Common myeloid progenitor, CD34-positive (primary cell): ENCODE results near the gene ERBB4.

Experiments
- CTCF ChIA-PET: fragments of 350-600 bp; sonication (Branson Sonifier 250); formaldehyde crosslinking; loops from one replicate; lab custom pipeline; 2021; ENCODE audit warnings: antibody characterized with exemption; lab: Charles Lee
- POLR2A ChIA-PET: fragments of 350-600 bp; sonication (Branson Sonifier 250); formaldehyde crosslinking; loops from one replicate; lab custom pipeline; 2021; ENCODE audit warnings: antibody characterized with exemption; lab: Charles Lee
- DNase-seq, 3 donors: peaks; one replicate each; pipeline versions ENCODE4 v3.0.0 to v3.0.0-alpha.2; 2013
- H3K27ac ChIP-seq, 2 experiments: 1 replicate in 1 of 2; 2 replicates in 1 of 2; pipeline ENCODE4 v1.7.0; 2013; ENCODE audit warnings: inconsistent platforms in 2 of 2, low read length in 2 of 2, mild to moderate bottlenecking in 2 of 2, low read depth in 1 of 2, moderate library complexity in 1 of 2; ENCODE audit not compliant: severe bottlenecking in 2 of 2, insufficient read depth in 1 of 2, poor library complexity in 1 of 2
- H3K27me3 ChIP-seq, 5 experiments: replicated peaks in 2 of 5; 1 replicate in 3 of 5; 2 replicates in 2 of 5; pipeline versions ENCODE4 v1.6.1 to v1.7.0; 2013; ENCODE audit warnings: low read length in 4 of 5, mild to moderate bottlenecking in 2 of 5, moderate library complexity in 2 of 5, inconsistent platforms in 1 of 5; ENCODE audit not compliant: insufficient read depth in 5 of 5, control insufficient read depth in 4 of 5
- H3K36me3 ChIP-seq, 4 experiments: 1 replicate in 2 of 4; 2 replicates in 2 of 4; pipeline versions ENCODE4 v1.6.1 to v1.7.0; 2013; ENCODE audit warnings: low read length in 3 of 4, control low read depth in 1 of 4, mild to moderate bottlenecking in 1 of 4; ENCODE audit not compliant: control insufficient read depth in 4 of 4, insufficient read depth in 4 of 4
- H3K4me1 ChIP-seq, 4 experiments: 1 replicate in 3 of 4; 2 replicates in 1 of 4; pipeline versions ENCODE4 v1.6.1 to v1.7.1; 2013; ENCODE audit warnings: low read length in 3 of 4, mild to moderate bottlenecking in 3 of 4, control low read depth in 1 of 4, inconsistent platforms in 1 of 4, moderate library complexity in 1 of 4; ENCODE audit not compliant: control insufficient read depth in 4 of 4, insufficient read depth in 4 of 4; ENCODE audit errors: control extremely low read depth in 1 of 4
- H3K4me3 ChIP-seq, 7 experiments: 1 replicate in 4 of 7; 2 replicates in 3 of 7; pipeline versions ENCODE4 v1.5.1 to v1.7.0; 2013; ENCODE audit warnings: mild to moderate bottlenecking in 7 of 7, low read length in 6 of 7, moderate library complexity in 6 of 7, inconsistent platforms in 2 of 7, low read depth in 2 of 7, control low read depth in 1 of 7; ENCODE audit not compliant: insufficient read depth in 4 of 7, control insufficient read depth in 1 of 7; ENCODE audit errors: extremely low read depth in 1 of 7
- H3K9me3 ChIP-seq, 5 experiments: 1 replicate in 4 of 5; 2 replicates in 1 of 5; pipeline versions ENCODE4 v1.6.1 to v1.7.1; 2013; ENCODE audit warnings: low read length in 4 of 5, mild to moderate bottlenecking in 2 of 5, inconsistent platforms in 1 of 5, low read depth in 1 of 5, moderate library complexity in 1 of 5; ENCODE audit not compliant: control insufficient read depth in 4 of 5, insufficient read depth in 2 of 5; ENCODE audit errors: control extremely low read depth in 1 of 5
- WGBS: methylation state at CpG from one replicate; pipeline ENCODE4 v1.1.5; 2013; ENCODE audit not compliant: insufficient coverage; 5-methylcytosine and 5-hydroxymethylcytosine counted together

Gene ERBB4

GRCh38 chr2:212337036-212337435 is 201.6 kb downstream of the ERBB4 start:
- no peak for DNase-seq
- no peak overlapping the region for H3K27ac ChIP-seq
- no peaks in the 10 kb centered on the region for H3K4me1 ChIP-seq
- CTCF ChIA-PET = no interaction called here
- no peaks in the 10 kb centered on the region for H3K36me3 ChIP-seq
- no CpG with 5 or more reads among the region's 2 CpGs for WGBS
- H3K27me3 ChIP-seq = no peaks in the 10 kb centered on the region
- no peak overlapping the region for H3K4me3 ChIP-seq
- POLR2A ChIA-PET = no interaction called here
- H3K9me3 ChIP-seq = no peaks in the 10 kb centered on the region

GRCh38 chr2:212330263-212330662 is 208.3 kb downstream of the ERBB4 start:
- Histone ChIP-seq H3K4me3 (no peak overlapping the region), H3K27me3 (no peaks in the 10 kb centered on the region), H3K4me1 (no peaks in the 10 kb centered on the region), H3K9me3 (no peaks in the 10 kb centered on the region), H3K27ac (no peak overlapping the region), H3K36me3 (no peaks in the 10 kb centered on the region)
- 94% methylated on average over 3 of the region's 4 CpGs for WGBS
- POLR2A ChIA-PET = no interaction called here
- CTCF ChIA-PET = no interaction called here
- DNase-seq = no peak

GRCh38 chr2:212328712-212329496 is 209.7 kb downstream of the ERBB4 start:
- Histone ChIP-seq H3K27ac (no peak overlapping the region), H3K27me3 (no peaks in the 10 kb centered on the region), H3K4me1 (no peaks in the 10 kb centered on the region), H3K36me3 (no peaks in the 10 kb centered on the region), H3K9me3 (no peaks in the 10 kb centered on the region), H3K4me3 (no peak overlapping the region)
- CTCF ChIA-PET = no interaction called here
- no peak for DNase-seq
- POLR2A ChIA-PET = no interaction called here

GRCh38 chr2:212328136-212328535 is 210.5 kb downstream of the ERBB4 start:
- H3K4me3 ChIP-seq = no peak overlapping the region
- no peak for DNase-seq
- no peaks in the 10 kb centered on the region for H3K36me3 ChIP-seq
- CTCF ChIA-PET = no interaction called here
- POLR2A ChIA-PET = no interaction called here
- WGBS = no CpG with 5 or more reads among the region's 2 CpGs
- no peaks in the 10 kb centered on the region for H3K4me1 ChIP-seq
- no peaks in the 10 kb centered on the region for H3K27me3 ChIP-seq
- no peaks in the 10 kb centered on the region for H3K9me3 ChIP-seq
- no peak overlapping the region for H3K27ac ChIP-seq

GRCh38 chr2:212327171-212327809 is 211.3 kb downstream of the ERBB4 start:
- ChIA-PET POLR2A (interaction anchor here (0.6 kb wide), 1 partner anchor 20 kb away, joined by 6 read pairs; no protein-coding TSS in a partner anchor), CTCF (no interaction called here)
- Histone ChIP-seq H3K9me3 (no peaks in the 10 kb centered on the region), H3K36me3 (no peaks in the 10 kb centered on the region), H3K4me1 (no peaks in the 10 kb centered on the region), H3K27me3 (no peaks in the 10 kb centered on the region), H3K27ac (no peak overlapping the region), H3K4me3 (no peak overlapping the region)
- WGBS = no CpG with 5 or more reads among the region's 4 CpGs
- no peak for DNase-seq

GRCh38 chr2:212318636-212319035 is 220.0 kb downstream of the ERBB4 start:
- Histone ChIP-seq H3K9me3 (no peaks in the 10 kb centered on the region), H3K4me1 (no peaks in the 10 kb centered on the region), H3K36me3 (no peaks in the 10 kb centered on the region), H3K27ac (no peak overlapping the region), H3K4me3 (no peak overlapping the region), H3K27me3 (no peaks in the 10 kb centered on the region)
- no CpG with 5 or more reads among the region's 2 CpGs for WGBS
- ChIA-PET CTCF (no interaction called here), POLR2A (no interaction called here)
- no peak for DNase-seq

- Histone ChIP-seq H3K36me3 (no peaks in the 10 kb centered on the region), H3K4me1 (no peaks in the 10 kb centered on the region), H3K4me3 (no peak overlapping the region), H3K9me3 (no peaks in the 10 kb centered on the region), H3K27me3 (no peaks in the 10 kb centered on the region), H3K27ac (no peak overlapping the region)
- no peak for DNase-seq
- ChIA-PET CTCF (no interaction called here), POLR2A (no interaction called here)
Measured at GRCh38 chr2:212314680-212315079, 223.9 kb downstream of the ERBB4 start.
